CD4-positive, alpha-beta T cell treated with Interleukin-15 for 1 hour (primary cell): Measurements from ENCODE around the gene KHDC1.
"Not testable (repeated sequence)": the region's sequence is repeated elsewhere in the genome, so short reads cannot be mapped to it uniquely, and the experiment has no call there.

Experiments
- DNase-seq: peaks from one replicate; pipeline ENCODE4 v3.0.0-alpha.2; 2020

The KHDC1 gene

DNA sequence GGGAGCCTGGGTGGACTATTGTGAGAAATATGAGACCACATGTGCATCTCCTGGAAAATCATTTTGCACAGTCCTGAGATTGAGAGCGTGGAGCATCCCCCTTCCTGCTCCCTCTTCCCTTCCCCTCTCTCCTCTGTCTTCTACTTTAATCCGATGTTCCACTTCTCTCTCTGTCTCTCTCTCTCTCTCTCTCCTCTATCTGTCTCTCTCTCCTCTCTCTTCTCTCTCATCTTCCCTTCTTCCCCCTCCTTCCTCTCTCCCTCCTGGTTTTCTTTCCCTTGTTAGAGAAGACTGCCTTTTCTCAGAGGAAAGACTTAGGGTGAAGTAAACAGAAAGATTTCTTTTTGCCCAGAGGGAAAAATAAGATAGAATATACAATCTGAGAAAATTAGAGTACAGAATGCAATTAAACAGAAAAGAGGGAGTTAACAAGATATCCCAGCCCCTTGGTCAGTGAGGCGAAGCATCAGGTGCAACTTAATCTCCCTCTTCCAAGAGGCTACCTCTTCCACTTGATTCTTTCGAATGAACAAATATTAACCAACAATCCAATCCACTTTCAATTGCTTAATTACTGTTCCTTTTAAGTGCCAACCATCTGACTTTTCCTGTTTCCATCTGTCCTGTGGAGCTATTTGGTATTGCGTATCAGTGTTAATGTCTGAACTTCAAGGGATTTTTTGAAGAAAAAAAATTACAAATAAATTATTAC is 14.6 kb downstream of the KHDC1 start:
- no peak for DNase-seq

DNA sequence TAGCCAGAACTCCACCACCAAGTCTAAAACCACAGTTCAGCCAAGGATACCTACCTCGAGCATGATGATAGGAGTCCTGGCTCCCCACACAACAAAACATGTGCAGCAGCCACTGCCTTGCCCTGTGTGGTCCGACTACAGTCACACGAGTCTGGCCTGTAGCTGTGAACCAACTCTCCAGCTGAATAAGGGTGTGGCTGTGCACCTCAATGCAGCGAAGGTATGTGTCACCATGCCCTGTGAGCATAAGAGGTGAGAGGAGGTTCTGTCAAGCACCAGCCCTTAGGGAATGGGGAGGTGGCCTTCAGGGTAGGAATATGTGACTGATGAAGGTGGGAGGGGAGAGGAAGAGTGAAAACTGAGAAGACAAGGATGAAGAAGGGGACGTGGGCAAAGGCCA is 21.0 kb downstream of the KHDC1 start:
- DNase-seq: no peak

DNA sequence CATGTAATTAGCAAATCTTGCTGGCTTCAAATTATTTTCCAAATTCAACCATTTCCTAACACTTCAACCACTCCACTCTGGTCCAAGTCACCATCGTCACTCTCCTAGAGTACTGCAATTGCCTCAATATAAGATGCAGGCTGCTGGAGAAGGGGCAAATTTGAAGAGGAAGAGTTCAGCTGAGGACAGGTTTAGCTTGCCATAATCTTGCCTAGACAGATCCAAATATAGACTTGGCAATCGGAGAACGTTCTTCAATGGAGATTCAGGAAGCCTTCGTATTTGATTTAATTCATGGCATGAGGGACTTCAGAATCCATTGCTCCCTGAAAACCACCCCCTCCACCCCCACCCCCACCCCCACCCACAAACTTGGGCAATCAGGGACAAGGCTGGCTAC is 22.3 kb downstream of the KHDC1 start:
- DNase-seq: no peak

DNA sequence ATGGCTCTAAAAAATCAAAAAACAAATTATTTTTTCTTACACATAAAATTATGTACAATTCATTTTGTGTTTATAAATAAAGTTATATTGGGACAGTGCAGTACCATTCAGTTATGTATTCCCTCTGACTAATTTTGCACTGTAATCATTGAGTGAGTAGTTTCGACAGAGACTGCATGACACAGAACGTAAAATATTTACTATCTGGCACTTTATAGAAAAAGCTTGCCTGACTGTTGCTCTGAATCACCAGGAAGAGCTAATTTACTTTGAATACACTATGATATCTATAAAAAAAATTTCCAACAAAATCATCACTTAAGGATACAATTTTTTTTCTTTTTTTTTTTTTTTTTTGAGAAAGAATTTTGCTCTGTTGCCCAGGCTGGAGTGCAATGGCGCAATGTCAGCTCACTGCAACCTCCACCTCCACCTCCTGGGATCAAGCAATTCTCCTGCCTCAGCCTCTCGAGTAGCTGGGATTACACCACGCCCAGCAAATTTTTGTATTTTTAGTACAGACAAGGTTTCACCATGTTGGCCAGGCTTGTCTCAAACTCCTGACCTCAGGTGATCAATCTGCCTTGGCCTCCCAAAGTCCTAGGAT is 26.7 kb downstream of the KHDC1 start:
- no peak for DNase-seq

DNA sequence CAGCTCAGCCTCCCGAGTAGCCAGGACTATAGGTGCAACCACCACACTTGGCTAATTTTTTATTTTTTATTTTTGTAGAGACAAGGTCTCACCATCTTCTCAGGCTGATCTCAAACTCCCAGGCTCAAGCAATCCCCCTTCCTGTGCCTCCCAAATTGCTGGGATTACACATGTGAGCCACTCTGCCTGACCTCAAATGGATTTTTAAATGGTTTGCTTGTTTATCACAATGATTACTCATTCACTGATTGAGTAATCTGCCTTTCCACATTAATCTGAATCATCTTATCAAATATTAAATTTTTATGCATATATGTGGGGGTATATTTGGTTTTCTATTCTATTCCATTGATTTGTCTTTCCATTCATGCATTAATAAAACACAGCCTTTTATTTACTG is 28.3 kb downstream of the KHDC1 start:
- no peak for DNase-seq

DNA sequence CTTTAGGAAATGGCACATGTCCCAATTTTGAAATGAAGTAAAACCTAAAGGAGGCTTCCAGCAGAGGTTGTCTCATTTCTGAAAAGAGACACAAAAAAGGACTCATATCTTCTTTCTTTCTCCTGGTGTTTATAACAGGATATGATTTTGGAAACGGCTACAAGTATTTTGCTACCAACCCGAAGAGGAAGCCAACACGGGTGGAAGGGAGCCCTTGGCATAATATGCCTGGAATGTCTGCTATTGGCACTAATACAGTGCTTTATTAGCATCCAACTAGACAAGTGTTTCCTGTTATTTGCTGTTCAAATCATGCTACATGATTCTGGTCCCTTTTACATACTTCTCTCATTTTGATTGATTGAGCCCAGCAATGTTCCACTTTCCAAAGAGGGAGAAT is 29.0 kb downstream of the KHDC1 start:
- not testable (repeated sequence) for DNase-seq

DNA sequence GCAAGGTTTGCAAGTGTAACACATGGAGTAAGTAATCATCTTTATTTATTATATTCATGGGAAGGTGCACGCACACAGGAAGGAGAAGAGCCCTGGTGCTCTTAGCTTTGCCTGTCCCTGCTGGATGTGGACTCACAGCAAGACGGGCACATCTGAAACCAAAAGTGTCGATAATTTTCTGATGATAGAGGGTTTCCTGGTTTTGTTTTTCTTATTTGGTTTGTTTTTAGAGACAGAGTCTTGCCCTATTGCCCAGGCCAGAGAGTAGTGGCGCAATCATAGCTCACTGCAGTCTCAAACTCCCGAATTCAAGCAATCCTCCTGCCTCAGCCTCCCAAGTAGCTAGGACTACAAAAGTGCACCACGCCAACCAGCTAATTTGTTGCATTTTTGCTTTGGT is 29.9 kb downstream of the KHDC1 start:
- no peak for DNase-seq

DNA sequence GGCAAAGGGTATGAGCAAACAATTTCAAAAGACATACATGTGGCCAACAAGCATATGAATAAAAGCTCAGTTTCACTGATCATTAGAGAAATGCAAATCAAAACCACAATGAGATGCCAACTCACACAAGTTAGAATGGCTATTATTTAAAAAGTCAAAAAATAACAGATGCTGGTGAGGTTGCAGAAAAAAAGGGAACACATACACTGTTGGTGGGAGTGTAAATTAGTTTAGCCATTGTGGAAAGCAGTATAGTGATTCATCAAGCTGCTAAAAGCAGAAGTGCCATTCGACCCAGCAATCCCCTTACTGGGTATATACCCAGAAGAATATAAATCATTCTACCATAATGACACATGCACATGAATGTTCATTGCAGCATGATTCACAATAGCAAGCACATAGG is 31.0 kb downstream of the KHDC1 start:
- no peak for DNase-seq

DNA sequence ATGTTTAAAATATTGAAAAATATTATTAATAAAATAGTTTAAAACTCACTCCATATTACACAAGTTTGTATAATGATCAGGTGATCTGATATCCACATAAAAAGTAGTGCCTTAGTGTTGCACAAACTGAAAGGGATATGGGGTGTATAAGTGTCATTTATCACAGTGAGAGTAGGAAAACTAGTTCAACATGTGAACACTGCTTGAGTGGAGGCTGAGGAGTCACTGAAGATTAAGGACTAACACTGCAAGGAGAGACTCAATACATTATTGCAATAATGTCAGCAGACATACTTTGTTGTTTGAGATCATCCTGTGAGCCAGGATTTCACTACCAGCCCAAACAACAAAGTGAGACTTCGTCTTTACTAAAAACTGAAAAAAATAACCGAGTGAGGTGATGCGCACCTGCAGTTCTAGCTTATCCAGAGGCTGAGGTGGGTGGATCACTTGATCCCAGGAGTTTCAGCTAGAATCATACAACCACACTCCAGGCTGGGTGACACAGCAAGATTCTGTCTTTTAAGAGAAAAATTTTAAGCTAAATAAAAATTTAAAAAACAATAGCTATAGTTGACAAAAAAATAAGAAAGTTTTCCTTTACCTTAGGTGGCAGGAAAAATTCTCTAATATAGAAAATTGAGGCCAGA is 35.3 kb downstream of the KHDC1 start:
- DNase-seq: no peak

DNA sequence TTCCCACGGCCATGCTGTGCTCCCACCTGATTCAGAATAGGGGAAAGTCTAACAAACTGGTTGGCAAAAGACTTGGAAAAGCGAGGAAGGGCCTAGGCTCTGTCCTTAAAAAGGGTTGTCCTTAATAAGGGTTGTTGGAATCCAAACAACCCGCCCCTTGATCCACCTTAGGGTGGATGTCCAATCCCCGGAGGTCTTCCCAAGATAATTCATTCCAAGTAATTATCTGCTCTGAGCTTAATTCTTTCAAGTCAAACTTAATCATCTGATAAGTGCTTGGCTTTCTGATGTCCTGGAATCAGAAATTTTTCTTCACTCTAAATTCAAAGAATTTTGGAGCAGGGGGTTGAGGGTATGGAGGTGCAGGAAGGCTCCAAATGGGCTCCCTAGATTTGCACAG is 37.6 kb downstream of the KHDC1 start, which contains the start of gene KHDC1L:
KHDC1L (minus strand) TSS at position 101 of the 400 bp plus-strand sequence; CDS start at position 13, 88 bp downstream.
- DNase-seq: no peak

DNA sequence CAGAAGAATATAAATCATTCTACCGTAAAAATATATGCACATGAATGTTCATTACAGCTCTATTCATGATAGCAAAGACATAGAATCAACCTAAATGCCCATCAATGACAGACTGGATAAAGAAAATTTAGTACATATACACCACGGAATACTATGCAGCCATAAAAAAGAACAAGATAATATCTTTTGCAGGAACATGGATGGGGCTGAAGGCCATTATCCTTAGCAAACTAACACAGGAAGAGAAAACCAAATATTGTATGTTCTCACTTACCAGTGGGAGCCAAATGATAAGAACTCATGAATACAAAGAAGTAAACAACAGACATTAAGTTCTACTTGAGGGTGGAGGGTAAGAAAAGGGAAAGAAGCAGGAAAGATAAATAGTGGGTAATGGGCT is 46.1 kb downstream of the KHDC1 start:
- no peak for DNase-seq

DNA sequence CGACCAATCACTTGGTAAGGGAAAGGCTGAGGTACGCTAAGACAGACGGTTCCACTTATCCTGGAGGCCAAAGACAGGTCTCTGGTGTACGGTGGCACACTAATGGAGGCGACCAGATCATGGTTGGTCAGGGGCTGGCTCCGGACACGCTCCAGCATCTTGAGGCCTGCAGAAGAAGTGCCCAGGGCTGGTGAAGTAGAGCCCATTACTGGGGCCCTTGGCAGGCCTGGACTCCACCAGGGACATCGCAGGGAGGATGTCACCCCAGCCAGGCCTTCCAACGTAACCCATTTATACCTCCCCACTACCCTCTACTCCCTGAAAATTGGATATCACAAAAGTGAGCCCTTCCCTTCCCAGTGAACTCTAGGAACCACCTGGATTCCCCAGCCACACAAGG is 53.9 kb downstream of the KHDC1 start:
- DNase-seq: no peak

DNA sequence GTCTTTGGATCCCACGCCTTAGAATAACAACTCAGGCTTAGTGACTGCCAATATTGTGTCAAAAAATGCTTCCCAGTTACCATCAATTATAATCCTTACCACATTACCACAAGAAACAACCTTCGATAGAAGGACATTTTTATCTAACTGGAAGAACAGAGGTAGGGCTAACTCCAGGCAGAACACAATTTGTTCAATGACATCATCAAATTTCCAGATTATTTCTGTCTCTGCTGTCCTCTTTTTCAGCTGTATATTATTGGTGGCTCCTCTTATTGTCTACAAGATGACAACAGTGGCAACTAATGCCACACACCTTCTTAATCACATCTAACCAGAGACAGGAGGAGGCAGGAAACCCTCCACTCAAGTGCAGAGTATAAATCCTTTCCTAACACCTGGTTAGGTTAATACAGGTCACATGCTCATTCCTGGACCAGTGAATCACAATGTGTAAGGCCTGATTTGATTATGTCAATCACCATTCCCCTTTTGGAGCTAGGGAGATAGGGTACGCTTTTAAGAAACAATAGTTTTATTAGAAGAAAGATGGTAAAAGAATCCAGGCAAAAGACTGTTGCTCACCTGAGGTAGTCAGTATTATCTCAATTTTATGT is 55.7 kb downstream of the KHDC1 start:
- no peak for DNase-seq

DNA sequence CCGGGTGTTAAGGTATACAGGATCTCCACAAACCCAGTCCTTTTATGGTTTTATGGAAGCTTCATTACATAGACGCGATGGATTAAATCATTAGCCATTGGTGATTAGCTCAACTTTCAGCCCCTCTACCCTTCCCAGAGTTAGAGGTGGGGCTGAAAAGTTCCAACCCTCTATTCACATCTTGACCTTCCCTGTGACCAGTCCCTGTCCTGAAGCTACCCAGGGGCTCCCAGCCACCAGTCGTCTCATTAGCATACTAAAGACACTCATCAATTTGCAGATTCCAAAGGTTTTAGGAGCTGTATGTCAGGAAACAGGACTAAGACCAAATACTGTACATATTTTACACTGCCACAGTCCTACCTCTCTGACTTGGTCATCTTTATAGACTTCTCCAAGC is 58.7 kb downstream of the KHDC1 start:
- DNase-seq: no peak

DNA sequence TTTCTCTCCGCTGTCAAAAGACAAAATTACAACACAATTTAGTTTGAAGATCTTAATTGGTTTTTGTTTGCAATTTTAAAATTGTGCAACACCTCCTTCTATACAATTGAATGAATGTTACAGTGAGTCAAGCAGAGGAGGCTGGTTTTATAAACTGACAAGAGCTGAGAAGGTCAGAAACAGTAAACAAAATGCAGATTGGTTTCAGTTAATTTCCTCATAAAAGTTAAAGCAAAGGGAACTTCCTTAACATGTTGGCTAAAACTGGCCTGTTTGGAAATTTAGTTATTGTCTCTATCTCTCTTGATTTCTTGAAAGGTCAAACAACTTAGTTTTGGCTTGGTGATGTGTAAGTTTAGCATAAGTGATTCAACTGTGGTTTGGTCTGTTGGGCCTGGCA is 59.9 kb downstream of the KHDC1 start:
- no peak for DNase-seq

DNA sequence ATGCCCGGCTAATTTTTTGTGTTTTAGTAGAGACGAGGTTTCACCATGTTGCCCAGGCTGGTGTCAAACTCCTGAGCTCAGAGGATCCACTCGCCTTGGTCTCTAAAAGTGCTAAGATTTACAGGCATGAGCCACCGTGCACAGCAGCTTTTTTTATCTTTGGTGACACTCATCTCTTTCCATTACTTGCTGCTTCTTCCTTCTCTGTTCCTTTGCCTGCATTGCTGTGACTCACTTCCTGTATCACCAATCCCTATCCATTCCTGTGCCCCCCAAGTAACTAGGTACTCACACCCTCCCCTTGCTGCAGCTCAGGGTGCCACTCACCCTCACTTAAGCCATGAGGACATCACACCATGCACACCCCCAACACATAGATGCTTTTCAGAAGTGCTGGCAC is 62.3 kb downstream of the KHDC1 start:
- no peak for DNase-seq

DNA sequence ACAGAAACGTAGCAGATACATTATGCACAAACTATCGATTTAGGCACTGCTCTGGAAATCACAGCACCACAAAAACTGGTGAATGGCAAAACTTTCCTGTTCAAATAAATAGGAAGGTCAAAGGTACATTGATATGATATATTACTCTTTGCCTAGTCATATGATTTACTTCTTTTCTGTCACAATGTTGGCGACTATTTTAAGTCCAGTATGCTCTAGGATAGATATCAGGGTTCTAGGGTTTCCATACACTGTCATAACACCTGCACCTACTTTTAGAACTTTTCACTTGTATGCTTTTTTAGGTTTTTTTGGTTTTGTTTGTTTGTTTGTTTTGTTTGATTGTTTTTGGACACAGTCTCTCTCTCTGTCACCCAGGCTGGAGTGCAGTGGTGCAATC is 62.7 kb downstream of the KHDC1 start:
- DNase-seq: no peak

DNA sequence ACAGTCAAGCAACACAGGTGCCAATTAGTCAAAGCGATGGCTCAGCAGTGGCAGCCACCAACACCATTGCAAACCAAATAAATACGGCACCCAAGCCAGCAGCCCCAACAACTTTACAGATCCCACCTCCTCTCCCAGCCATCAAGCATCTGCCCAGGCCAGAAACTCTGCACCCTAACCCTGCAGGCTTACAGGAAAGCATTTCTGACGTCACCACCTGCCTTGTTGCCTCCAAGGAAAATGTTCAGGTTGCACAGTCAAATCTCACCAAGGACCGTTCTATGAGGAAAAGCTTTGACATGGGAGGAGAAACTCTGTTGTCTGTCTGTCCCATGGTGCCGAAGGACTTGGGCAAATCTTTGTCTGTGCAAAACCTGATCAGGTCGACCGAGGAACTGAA is 68.3 kb downstream of the KHDC1 start:
- no peak for DNase-seq

DNA sequence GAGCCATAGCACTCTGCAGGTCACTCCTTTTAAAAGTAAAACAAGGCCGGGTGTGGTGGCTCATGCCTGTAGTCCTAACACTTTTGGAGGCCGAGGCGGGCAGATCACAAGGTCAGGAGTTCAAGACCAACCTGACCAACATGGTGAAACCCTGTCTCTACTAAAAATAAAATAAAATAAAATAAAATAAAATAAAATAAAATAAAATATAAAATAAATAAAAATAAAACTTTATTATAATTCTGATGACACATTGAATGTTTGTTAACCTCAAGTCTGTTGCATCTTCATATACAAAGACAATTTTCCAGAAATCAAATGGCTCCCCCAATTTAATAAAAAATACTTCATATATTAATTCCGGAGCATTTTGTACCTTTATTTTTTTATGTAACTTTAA is 69.7 kb downstream of the KHDC1 start:
- not testable (repeated sequence) for DNase-seq
